ENCODE data around the gene CDK10. TPM values are rescaled to one million over a fixed set of nuclear protein-coding genes. Genes with fewer than 3 reads are reported as not detected.

Gene CDK10
- total RNA-seq, 5 donors from 2014 or later (not counting 1 experiment from before 2014, with no cell fraction given), result 108 to 163 (median 138) TPM

GRCh38 chr16:89729863-89730593 is 43.5 kb downstream of the CDK10 start:
- Mint-ChIP-seq H3K4me1 (peaks cover 60 to 68% (median 65%) of the 10 kb centered on the region in 3 donors), H3K27me3 (no peaks in the 10 kb centered on the region), H3K4me3 (peak overlapping the region in 1 of 3 donors; percentile 19), H3K9me3 (no peaks in the 10 kb centered on the region), H3K27ac (peak overlapping the region in 1 of 2 donors; percentile 55), H3K36me3 (peaks cover 37% of the 10 kb centered on the region)
- no peak overlapping the region for H3K27ac ChIP-seq (ENCODE audit: low read length)
- no peaks in the 10 kb centered on the region for H3K27me3 ChIP-seq (replicated peaks in 1 of 2; ENCODE audit: control insufficient read depth in 2 of 2, extremely low read depth in 1 of 2, insufficient read depth in 2 of 2, low read length in 1 of 2)
- DNase-seq, result no peak
- H3K9me3 ChIP-seq, result no peaks in the 10 kb centered on the region
- POLR2A ChIA-PET, result interaction anchor here in 1 of 2 donors (0.6 kb wide), 1 partner anchor 12 kb away, joined by 3 read pairs; no protein-coding TSS in a partner anchor
- WGBS (ENCODE audit: insufficient coverage), result 97% methylated on average over 14 of the region's 14 CpGs
- CTCF ChIA-PET, result no interaction called here
- no peak overlapping the region for H3K4me3 ChIP-seq (ENCODE audit: control insufficient read depth in 1 of 2, extremely low read depth in 1 of 2, low read length in 1 of 2)
- ATAC-seq (replicated peaks in 1 of 4), result no peak
- peaks cover 13 to 96% of the 10 kb centered on the region in 2 experiments for H3K4me1 ChIP-seq (ENCODE audit: control insufficient read depth in 1 of 2, extremely low read depth in 1 of 2, insufficient read depth in 2 of 2, low read length in 2 of 2)
- H3K36me3 ChIP-seq (ENCODE audit: control insufficient read depth in 2 of 2, extremely low read depth in 1 of 2, insufficient read depth in 1 of 2, low read length in 1 of 2), result peaks cover 36 to 95% of the 10 kb centered on the region in 2 donors

- Histone ChIP-seq H3K4me3 (ENCODE audit: control insufficient read depth in 1 of 2, extremely low read depth in 1 of 2, low read length in 1 of 2) (no peak overlapping the region), H3K27ac (ENCODE audit: low read length) (no peak overlapping the region), H3K36me3 (ENCODE audit: control insufficient read depth in 2 of 2, extremely low read depth in 1 of 2, insufficient read depth in 1 of 2, low read length in 1 of 2) (peaks cover 36 to 95% of the 10 kb centered on the region in 2 donors), H3K9me3 (no peaks in the 10 kb centered on the region), H3K4me1 (ENCODE audit: control insufficient read depth in 1 of 2, extremely low read depth in 1 of 2, insufficient read depth in 2 of 2, low read length in 2 of 2) (peaks cover 13 to 96% of the 10 kb centered on the region in 2 experiments), H3K27me3 (replicated peaks in 1 of 2; ENCODE audit: control insufficient read depth in 2 of 2, extremely low read depth in 1 of 2, insufficient read depth in 2 of 2, low read length in 1 of 2) (no peaks in the 10 kb centered on the region)
- H3K27me3 Mint-ChIP-seq, result no peaks in the 10 kb centered on the region
- ChIA-PET CTCF (no interaction called here), POLR2A (interaction anchor here in 1 of 2 donors (0.6 kb wide), 1 partner anchor 11 kb away, joined by 3 read pairs; no protein-coding TSS in a partner anchor)
- no peak for ATAC-seq (replicated peaks in 1 of 4)
- no peak overlapping the region for H3K4me3 Mint-ChIP-seq
- H3K27ac Mint-ChIP-seq, result peak overlapping the region in 1 of 2 donors; percentile 55
- 89% methylated on average over 14 of the region's 22 CpGs for WGBS (ENCODE audit: insufficient coverage)
- no peaks in the 10 kb centered on the region for H3K9me3 Mint-ChIP-seq
- peaks cover 65 to 71% (median 65%) of the 10 kb centered on the region in 3 donors for H3K4me1 Mint-ChIP-seq
- DNase-seq, result no peak
- H3K36me3 Mint-ChIP-seq, result peaks cover 41% of the 10 kb centered on the region
These were observed 44.2 kb downstream of the CDK10 start for GRCh38 chr16:89730610-89731234.

- no peak overlapping the region for H3K27ac ChIP-seq (ENCODE audit: low read length)
- no peak for ATAC-seq (replicated peaks in 1 of 4)
- WGBS (ENCODE audit: insufficient coverage), result 93% methylated on average over 15 of the region's 24 CpGs
- no peak overlapping the region for H3K4me3 ChIP-seq (ENCODE audit: control insufficient read depth in 1 of 2, extremely low read depth in 1 of 2, low read length in 1 of 2)
- H3K36me3 ChIP-seq (ENCODE audit: control insufficient read depth in 2 of 2, extremely low read depth in 1 of 2, insufficient read depth in 1 of 2, low read length in 1 of 2), result peaks cover 34 to 96% of the 10 kb centered on the region in 2 donors
- ChIA-PET CTCF (no interaction called here), POLR2A (no interaction called here)
- peaks cover 41% of the 10 kb centered on the region for H3K36me3 Mint-ChIP-seq
- H3K4me3 Mint-ChIP-seq, result peak overlapping the region in 1 of 3 donors; percentile 50
- peaks cover 62 to 72% (median 64%) of the 10 kb centered on the region in 3 donors for H3K4me1 Mint-ChIP-seq
- peaks cover 17 to 96% of the 10 kb centered on the region in 2 experiments for H3K4me1 ChIP-seq (ENCODE audit: control insufficient read depth in 1 of 2, extremely low read depth in 1 of 2, insufficient read depth in 2 of 2, low read length in 2 of 2)
- H3K9me3 Mint-ChIP-seq, result no peaks in the 10 kb centered on the region
- peak overlapping the region; percentile 76 to 78 for H3K27ac Mint-ChIP-seq
- H3K27me3 Mint-ChIP-seq, result no peaks in the 10 kb centered on the region
- no peaks in the 10 kb centered on the region for H3K9me3 ChIP-seq
- no peaks in the 10 kb centered on the region for H3K27me3 ChIP-seq (replicated peaks in 1 of 2; ENCODE audit: control insufficient read depth in 2 of 2, extremely low read depth in 1 of 2, insufficient read depth in 2 of 2, low read length in 1 of 2)
- DNase-seq, result no peak
These were observed 45.8 kb downstream of the CDK10 start for GRCh38 chr16:89732142-89732917.

- Histone ChIP-seq H3K27me3 (replicated peaks in 1 of 2; ENCODE audit: control insufficient read depth in 2 of 2, extremely low read depth in 1 of 2, insufficient read depth in 2 of 2, low read length in 1 of 2) (no peaks in the 10 kb centered on the region), H3K4me3 (ENCODE audit: control insufficient read depth in 1 of 2, extremely low read depth in 1 of 2, low read length in 1 of 2) (no peak overlapping the region), H3K27ac (ENCODE audit: low read length) (no peak overlapping the region), H3K9me3 (no peaks in the 10 kb centered on the region), H3K36me3 (ENCODE audit: control insufficient read depth in 2 of 2, extremely low read depth in 1 of 2, insufficient read depth in 1 of 2, low read length in 1 of 2) (peaks cover 38 to 94% of the 10 kb centered on the region in 2 donors), H3K4me1 (ENCODE audit: control insufficient read depth in 1 of 2, extremely low read depth in 1 of 2, insufficient read depth in 2 of 2, low read length in 2 of 2) (peaks cover 18 to 96% of the 10 kb centered on the region in 2 experiments)
- no peaks in the 10 kb centered on the region for H3K27me3 Mint-ChIP-seq
- H3K4me1 Mint-ChIP-seq, result peaks cover 62 to 72% (median 64%) of the 10 kb centered on the region in 3 donors
- DNase-seq (no peak), ATAC-seq (replicated peaks in 1 of 4) (no peak)
- H3K9me3 Mint-ChIP-seq, result no peaks in the 10 kb centered on the region
- H3K36me3 Mint-ChIP-seq, result peaks cover 46% of the 10 kb centered on the region
- peak overlapping the region in 1 of 2 donors; percentile 39 for H3K27ac Mint-ChIP-seq
- 95% methylated on average over 9 of the region's 9 CpGs for WGBS (ENCODE audit: insufficient coverage)
- POLR2A ChIA-PET, result no interaction called here
- peak overlapping the region in 1 of 3 donors; percentile 34 for H3K4me3 Mint-ChIP-seq
- CTCF ChIA-PET, result no interaction called here
These were observed 46.4 kb downstream of the CDK10 start for GRCh38 chr16:89732918-89733242.

GRCh38 chr16:89733322-89733721 is 46.8 kb downstream of the CDK10 start:
- DNase-seq (no peak), ATAC-seq (replicated peaks in 1 of 4) (no peak)
- Histone ChIP-seq H3K4me3 (ENCODE audit: control insufficient read depth in 1 of 2, extremely low read depth in 1 of 2, low read length in 1 of 2) (no peak overlapping the region), H3K27ac (ENCODE audit: low read length) (no peak overlapping the region), H3K27me3 (replicated peaks in 1 of 2; ENCODE audit: control insufficient read depth in 2 of 2, extremely low read depth in 1 of 2, insufficient read depth in 2 of 2, low read length in 1 of 2) (no peaks in the 10 kb centered on the region), H3K9me3 (no peaks in the 10 kb centered on the region), H3K4me1 (ENCODE audit: control insufficient read depth in 1 of 2, extremely low read depth in 1 of 2, insufficient read depth in 2 of 2, low read length in 2 of 2) (peaks cover 21 to 98% of the 10 kb centered on the region in 2 experiments), H3K36me3 (ENCODE audit: control insufficient read depth in 2 of 2, extremely low read depth in 1 of 2, insufficient read depth in 1 of 2, low read length in 1 of 2) (peaks cover 39 to 95% of the 10 kb centered on the region in 2 donors)
- ChIA-PET CTCF (no interaction called here), POLR2A (no interaction called here)
- H3K4me3 Mint-ChIP-seq, result peak overlapping the region in 1 of 3 donors; percentile 34
- 84% methylated on average over 7 of the region's 17 CpGs for WGBS (ENCODE audit: insufficient coverage)
- H3K9me3 Mint-ChIP-seq, result no peaks in the 10 kb centered on the region
- H3K27me3 Mint-ChIP-seq, result no peaks in the 10 kb centered on the region
- H3K27ac Mint-ChIP-seq, result peak overlapping the region in 1 of 2 donors; percentile 39
- peaks cover 64 to 74% (median 66%) of the 10 kb centered on the region in 3 donors for H3K4me1 Mint-ChIP-seq
- peaks cover 49% of the 10 kb centered on the region for H3K36me3 Mint-ChIP-seq

GRCh38 chr16:89733792-89734191 is 47.3 kb downstream of the CDK10 start:
- H3K27ac ChIP-seq (ENCODE audit: low read length), result no peak overlapping the region
- Mint-ChIP-seq H3K4me3 (no peak overlapping the region), H3K9me3 (no peaks in the 10 kb centered on the region), H3K27ac (no peak overlapping the region), H3K4me1 (peaks cover 66 to 78% (median 68%) of the 10 kb centered on the region in 3 donors), H3K36me3 (peaks cover 51% of the 10 kb centered on the region), H3K27me3 (no peaks in the 10 kb centered on the region)
- H3K4me3 ChIP-seq (ENCODE audit: control insufficient read depth in 1 of 2, extremely low read depth in 1 of 2, low read length in 1 of 2), result no peak overlapping the region
- ATAC-seq (replicated peaks in 1 of 4), result no peak
- POLR2A ChIA-PET, result no interaction called here
- H3K36me3 ChIP-seq (ENCODE audit: control insufficient read depth in 2 of 2, extremely low read depth in 1 of 2, insufficient read depth in 1 of 2, low read length in 1 of 2), result peaks cover 41 to 96% of the 10 kb centered on the region in 2 donors
- no peaks in the 10 kb centered on the region for H3K9me3 ChIP-seq
- 98% methylated on average over 12 of the region's 21 CpGs for WGBS (ENCODE audit: insufficient coverage)
- H3K27me3 ChIP-seq (replicated peaks in 1 of 2; ENCODE audit: control insufficient read depth in 2 of 2, extremely low read depth in 1 of 2, insufficient read depth in 2 of 2, low read length in 1 of 2), result no peaks in the 10 kb centered on the region
- DNase-seq, result no peak
- peaks cover 21 to 100% of the 10 kb centered on the region in 2 experiments for H3K4me1 ChIP-seq (ENCODE audit: control insufficient read depth in 1 of 2, extremely low read depth in 1 of 2, insufficient read depth in 2 of 2, low read length in 2 of 2)
- CTCF ChIA-PET, result no interaction called here

All from T-cell (primary cell).